GM12873 (cell line): ENCODE results near the gene MRAS.
A peak's percentile ranks its signal among the peaks of the same experiment; 100 is the strongest.

Source experiments
- CTCF ChIP-seq: IDR thresholded peaks from 2 replicates; pipeline ENCODE4 v1.5.1; 2012; ENCODE audit warnings: low read depth, mild to moderate bottlenecking, moderate library complexity, low read length, control low read depth; ENCODE audit not compliant: insufficient read depth; ENCODE audit errors: missing control alignments

The MRAS gene

GRCh38 chr3:138317687-138318086 lies 30.7 kb upstream of the MRAS start:
- TF ChIP-seq CTCF: no peak

- TF ChIP-seq CTCF: no peak
These were observed 24.4 kb upstream of the MRAS start for GRCh38 chr3:138323971-138324370.

- TF ChIP-seq CTCF: no peak
These were observed 22.4 kb upstream of the MRAS start for GRCh38 chr3:138325990-138326389.

- no peak for TF ChIP-seq CTCF
These were observed 21.3 kb upstream of the MRAS start for GRCh38 chr3:138326866-138327595.

- TF ChIP-seq CTCF: no peak
These were observed 20.5 kb upstream of the MRAS start for GRCh38 chr3:138327831-138328230.

GRCh38 chr3:138328341-138328740 lies 20.0 kb upstream of the MRAS start:
- no peak for TF ChIP-seq CTCF

GRCh38 chr3:138329127-138329983 lies 19.0 kb upstream of the MRAS start, which contains the start of gene NME9:
Gene NME9 (minus strand): TSS chr3:138329851. CDS start chr3:138329335, 516 bp downstream.
- peak; percentile 83 for TF ChIP-seq CTCF
